ENCODE measurements around the gene CADM2.

The CADM2 gene

GRCh38 chr3:85161544-85161943 lies 202.8 kb downstream of the CADM2 start:
- no peak overlapping the region for H3K27ac ChIP-seq
- no peak for TF ChIP-seq ZFX (IDR thresholded peaks at IDR 0.05; ENCODE audit: borderline replicate concordance)

- TF ChIP-seq ZFX (IDR thresholded peaks at IDR 0.05; ENCODE audit: borderline replicate concordance) (no peak), CTCF (IDR thresholded peaks at IDR 0.05) (no peak)
Observed at GRCh38 chr3:85162905-85163304, 204.1 kb downstream of the CADM2 start.

GRCh38 chr3:85164436-85164835 lies 205.6 kb downstream of the CADM2 start:
- TF ChIP-seq ZFX (IDR thresholded peaks at IDR 0.05; ENCODE audit: borderline replicate concordance) = no peak
- H3K27ac ChIP-seq = no peak overlapping the region

More at GRCh38 chr3:85162905-85163304, 204.1 kb downstream of the CADM2 start:
- H3K27ac ChIP-seq = no peak overlapping the region

GRCh38 chr3:85167576-85167975 lies 208.8 kb downstream of the CADM2 start:
- TF ChIP-seq ZFX (IDR thresholded peaks at IDR 0.05; ENCODE audit: borderline replicate concordance) (no peak), CTCF (IDR thresholded peaks at IDR 0.05) (no peak)
- no peak overlapping the region for H3K27ac ChIP-seq

- TF ChIP-seq CTCF (IDR thresholded peaks at IDR 0.05) = no peak
- no peak for TF ChIP-seq ZFX (IDR thresholded peaks at IDR 0.05; ENCODE audit: borderline replicate concordance)
- H3K27ac ChIP-seq = no peak overlapping the region
Observed at GRCh38 chr3:85170646-85171045, 211.9 kb downstream of the CADM2 start.

GRCh38 chr3:85171976-85172375 lies 213.2 kb downstream of the CADM2 start:
- no peak overlapping the region for H3K27ac ChIP-seq
- TF ChIP-seq ZFX (IDR thresholded peaks at IDR 0.05; ENCODE audit: borderline replicate concordance) (no peak), CTCF (IDR thresholded peaks at IDR 0.05) (no peak)

- TF ChIP-seq CTCF (IDR thresholded peaks at IDR 0.05) (no peak), ZFX (IDR thresholded peaks at IDR 0.05; ENCODE audit: borderline replicate concordance) (no peak)
- H3K27ac ChIP-seq = no peak overlapping the region
Observed at GRCh38 chr3:85176799-85177198, 218.0 kb downstream of the CADM2 start.

GRCh38 chr3:85182975-85183752 lies 224.4 kb downstream of the CADM2 start:
- H3K27ac ChIP-seq = no peak overlapping the region
- TF ChIP-seq CTCF (IDR thresholded peaks at IDR 0.05) = no peak
- no peak for TF ChIP-seq ZFX (IDR thresholded peaks at IDR 0.05; ENCODE audit: borderline replicate concordance)
